MM.1S (cell line): ENCODE data around the gene STK39.

Experiments
- EZH2 ChIP-seq: fragments of 300-600 bp; sonication (generic); optimal IDR thresholded peaks from 2 replicates; pipeline ENCODE3; 2017; ENCODE audit warnings: low read depth, mild to moderate bottlenecking, antibody characterized with exemption, low read length, mixed read lengths
- TF ChIP-seq, protein P1 (sequence below): fragments of 300-600 bp; sonication (generic); IDR thresholded peaks from 2 replicates; pipeline ENCODE4 v1.5.1; 2016; ENCODE audit warnings: antibody characterized with exemption, low read length, mixed read lengths

- TF ChIP-seq, protein P1, sequence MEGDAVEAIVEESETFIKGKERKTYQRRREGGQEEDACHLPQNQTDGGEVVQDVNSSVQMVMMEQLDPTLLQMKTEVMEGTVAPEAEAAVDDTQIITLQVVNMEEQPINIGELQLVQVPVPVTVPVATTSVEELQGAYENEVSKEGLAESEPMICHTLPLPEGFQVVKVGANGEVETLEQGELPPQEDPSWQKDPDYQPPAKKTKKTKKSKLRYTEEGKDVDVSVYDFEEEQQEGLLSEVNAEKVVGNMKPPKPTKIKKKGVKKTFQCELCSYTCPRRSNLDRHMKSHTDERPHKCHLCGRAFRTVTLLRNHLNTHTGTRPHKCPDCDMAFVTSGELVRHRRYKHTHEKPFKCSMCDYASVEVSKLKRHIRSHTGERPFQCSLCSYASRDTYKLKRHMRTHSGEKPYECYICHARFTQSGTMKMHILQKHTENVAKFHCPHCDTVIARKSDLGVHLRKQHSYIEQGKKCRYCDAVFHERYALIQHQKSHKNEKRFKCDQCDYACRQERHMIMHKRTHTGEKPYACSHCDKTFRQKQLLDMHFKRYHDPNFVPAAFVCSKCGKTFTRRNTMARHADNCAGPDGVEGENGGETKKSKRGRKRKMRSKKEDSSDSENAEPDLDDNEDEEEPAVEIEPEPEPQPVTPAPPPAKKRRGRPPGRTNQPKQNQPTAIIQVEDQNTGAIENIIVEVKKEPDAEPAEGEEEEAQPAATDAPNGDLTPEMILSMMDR, result no peak
- no peak for TF ChIP-seq EZH2
Measured at GRCh38 chr2:168035458-168035857, 211.9 kb downstream of the STK39 start.
